Panc1 (cell line): Measurements from ENCODE around the gene ADTRP.

Source experiments
- POLR2AphosphoS5 ChIP-seq: IDR thresholded peaks from 2 replicates; pipeline ENCODE4 v1.6.1; 2012; ENCODE audit warnings: mild to moderate bottlenecking, low read depth, low read length, moderate library complexity
- TF ChIP-seq, protein P1 (sequence below): fragments of 450-650 bp; IDR thresholded peaks from 2 replicates; pipeline ENCODE4 v1.5.1; 2017; ENCODE audit warnings: mild to moderate bottlenecking

DNA sequence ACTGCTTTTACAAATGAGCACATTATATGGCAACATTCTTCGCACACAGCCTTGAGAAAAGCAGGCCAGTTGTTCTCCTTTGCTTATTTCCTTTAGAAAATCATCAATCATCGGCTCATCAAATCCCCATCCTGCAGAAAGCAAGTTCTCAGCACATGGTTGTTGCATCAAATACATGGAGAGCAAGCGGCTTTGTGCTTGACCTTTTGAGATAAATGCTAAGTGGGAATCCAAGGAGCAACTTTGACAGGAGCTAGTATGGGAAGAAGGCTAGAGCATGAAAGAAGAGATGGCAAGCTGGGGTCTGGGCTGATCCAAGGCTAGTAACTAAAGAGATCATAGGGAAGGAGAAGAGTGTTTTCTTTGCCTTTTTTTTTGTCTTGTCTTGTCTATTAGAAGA lies 43.2 kb upstream of the ADTRP start:
- TF ChIP-seq, protein P1, sequence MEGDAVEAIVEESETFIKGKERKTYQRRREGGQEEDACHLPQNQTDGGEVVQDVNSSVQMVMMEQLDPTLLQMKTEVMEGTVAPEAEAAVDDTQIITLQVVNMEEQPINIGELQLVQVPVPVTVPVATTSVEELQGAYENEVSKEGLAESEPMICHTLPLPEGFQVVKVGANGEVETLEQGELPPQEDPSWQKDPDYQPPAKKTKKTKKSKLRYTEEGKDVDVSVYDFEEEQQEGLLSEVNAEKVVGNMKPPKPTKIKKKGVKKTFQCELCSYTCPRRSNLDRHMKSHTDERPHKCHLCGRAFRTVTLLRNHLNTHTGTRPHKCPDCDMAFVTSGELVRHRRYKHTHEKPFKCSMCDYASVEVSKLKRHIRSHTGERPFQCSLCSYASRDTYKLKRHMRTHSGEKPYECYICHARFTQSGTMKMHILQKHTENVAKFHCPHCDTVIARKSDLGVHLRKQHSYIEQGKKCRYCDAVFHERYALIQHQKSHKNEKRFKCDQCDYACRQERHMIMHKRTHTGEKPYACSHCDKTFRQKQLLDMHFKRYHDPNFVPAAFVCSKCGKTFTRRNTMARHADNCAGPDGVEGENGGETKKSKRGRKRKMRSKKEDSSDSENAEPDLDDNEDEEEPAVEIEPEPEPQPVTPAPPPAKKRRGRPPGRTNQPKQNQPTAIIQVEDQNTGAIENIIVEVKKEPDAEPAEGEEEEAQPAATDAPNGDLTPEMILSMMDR: no peak
- no peak for TF ChIP-seq POLR2AphosphoS5
